HCT116 (cell line): ENCODE data around the gene ATRN.

Source experiments
- RAD21 ChIP-seq: IDR thresholded peaks from 2 replicates; pipeline ENCODE4 v1.6.1; 2012; ENCODE audit warnings: low read depth, mild to moderate bottlenecking
- TF ChIP-seq, protein P1 (sequence below), 3 experiments: fragments of 200-600 bp in 1 of 3; sonication (generic) in 1 of 3; IDR thresholded peaks in 2 of 3; conservative IDR thresholded peaks in 1 of 3; 2 replicates each; pipeline ENCODE4 v1.5.1; 2012 to 2017; ENCODE audit warnings: low read depth in 2 of 3, low read length in 2 of 3, antibody characterized with exemption in 1 of 3, borderline replicate concordance in 1 of 3, control low read depth in 1 of 3, mild to moderate bottlenecking in 1 of 3, mixed read lengths in 1 of 3, mixed run types in 1 of 3, moderate library complexity in 1 of 3; ENCODE audit not compliant: insufficient read depth in 1 of 3

DNA sequence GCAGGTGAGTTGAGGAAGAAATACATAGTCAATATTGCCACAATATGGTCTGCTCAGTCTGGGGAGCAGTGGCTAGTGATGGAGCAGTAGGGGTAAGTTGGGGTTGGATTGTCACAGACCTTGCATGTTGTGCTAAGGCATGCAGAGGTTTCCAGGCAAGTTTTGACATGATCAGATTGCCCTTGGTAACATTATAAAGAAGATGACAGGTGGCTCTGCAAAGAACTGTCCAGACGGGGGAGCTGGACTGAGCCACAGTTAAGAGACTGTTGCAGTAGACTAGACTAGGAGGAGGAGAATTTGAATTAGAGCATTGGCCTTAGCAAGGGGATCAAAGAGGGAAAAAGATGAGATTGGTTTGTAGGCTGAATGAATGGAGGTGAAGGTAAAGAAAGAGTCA, 23.4 kb downstream of the ATRN start:
- TF ChIP-seq, protein P1, sequence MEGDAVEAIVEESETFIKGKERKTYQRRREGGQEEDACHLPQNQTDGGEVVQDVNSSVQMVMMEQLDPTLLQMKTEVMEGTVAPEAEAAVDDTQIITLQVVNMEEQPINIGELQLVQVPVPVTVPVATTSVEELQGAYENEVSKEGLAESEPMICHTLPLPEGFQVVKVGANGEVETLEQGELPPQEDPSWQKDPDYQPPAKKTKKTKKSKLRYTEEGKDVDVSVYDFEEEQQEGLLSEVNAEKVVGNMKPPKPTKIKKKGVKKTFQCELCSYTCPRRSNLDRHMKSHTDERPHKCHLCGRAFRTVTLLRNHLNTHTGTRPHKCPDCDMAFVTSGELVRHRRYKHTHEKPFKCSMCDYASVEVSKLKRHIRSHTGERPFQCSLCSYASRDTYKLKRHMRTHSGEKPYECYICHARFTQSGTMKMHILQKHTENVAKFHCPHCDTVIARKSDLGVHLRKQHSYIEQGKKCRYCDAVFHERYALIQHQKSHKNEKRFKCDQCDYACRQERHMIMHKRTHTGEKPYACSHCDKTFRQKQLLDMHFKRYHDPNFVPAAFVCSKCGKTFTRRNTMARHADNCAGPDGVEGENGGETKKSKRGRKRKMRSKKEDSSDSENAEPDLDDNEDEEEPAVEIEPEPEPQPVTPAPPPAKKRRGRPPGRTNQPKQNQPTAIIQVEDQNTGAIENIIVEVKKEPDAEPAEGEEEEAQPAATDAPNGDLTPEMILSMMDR (IDR thresholded peaks at IDR 0.05 in 2 of 3, conservative IDR thresholded peaks at IDR 0.05 in 1 of 3; ENCODE audit: borderline replicate concordance in 1 of 3, insufficient read depth in 1 of 3, low read depth in 2 of 3, low read length in 2 of 3) = peak in 2 of 3 experiments; percentile 37 to 41; a peak in 2 of 6 replicates
- TF ChIP-seq RAD21 = 0 out of 2 replicates have a peak, but pooled peaks have one; percentile 4
